G401.6 (cell line): ENCODE results near the gene GTPBP4.
"Not testable (repeated sequence)": the region's sequence is repeated elsewhere in the genome, so short reads cannot be mapped to it uniquely, and the experiment has no call there.

ENCODE experiments used
- FAIRE-seq: peaks from 2 replicates; lab custom pipeline; 2012; peaks lifted over from hg19 to GRCh38; lab: Jason Lieb, UNC

GTPBP4 gene

GRCh38 chr10:1057106-1057657 lies 68.9 kb downstream of the GTPBP4 start:
- FAIRE-seq = no peak

- no peak for FAIRE-seq
Observed at GRCh38 chr10:1058017-1058416, 69.8 kb downstream of the GTPBP4 start.

GRCh38 chr10:1059902-1060301 lies 71.7 kb downstream of the GTPBP4 start:
- FAIRE-seq = no peak

GRCh38 chr10:1061930-1062774 lies 73.9 kb downstream of the GTPBP4 start:
- no peak for FAIRE-seq

GRCh38 chr10:1063232-1063865 lies 75.1 kb downstream of the GTPBP4 start:
- no peak for FAIRE-seq

GRCh38 chr10:1064964-1065247 lies 76.7 kb downstream of the GTPBP4 start:
- FAIRE-seq = no peak

- FAIRE-seq = not testable (repeated sequence)
Observed at GRCh38 chr10:1066734-1067133, 78.5 kb downstream of the GTPBP4 start.

GRCh38 chr10:1068380-1069361 lies 80.4 kb downstream of the GTPBP4 start:
- FAIRE-seq = no peak
